PC-3 (cell line): ENCODE data around the gene GAL3ST1.

Experiments used
- CTCF ChIP-seq: fragments of 300-600 bp; sonication (generic); conservative IDR thresholded peaks from 2 replicates; pipeline ENCODE4 v1.5.1; 2017; ENCODE audit warnings: antibody characterized with exemption, low read depth, mild to moderate bottlenecking, low read length
- EZH2 ChIP-seq: fragments of 300-600 bp; sonication (generic); IDR thresholded peaks from one replicate; pipeline ENCODE4 v1.6.1; 2017; ENCODE audit warnings: antibody characterized with exemption, mild to moderate bottlenecking, low read length; ENCODE audit not compliant: unreplicated experiment
- EZH2phosphoT487 ChIP-seq: fragments of 300-600 bp; sonication (generic); IDR thresholded peaks from 2 replicates; pipeline ENCODE4 v1.6.1; 2018; ENCODE audit warnings: mild to moderate bottlenecking, antibody characterized with exemption, low read length, borderline replicate concordance

GRCh38 chr22:30582788-30583545 is 8.5 kb upstream of the GAL3ST1 start:
- TF ChIP-seq CTCF (no peak), EZH2 (no peak), EZH2phosphoT487 (no peak)
